Neural cell (in vitro differentiated cells): ENCODE results near the gene WIPI1. TPM values are rescaled to one million over a fixed set of nuclear protein-coding genes. Genes with fewer than 3 reads are reported as not detected.

Source experiments
- H2AFZ ChIP-seq: fragments of 200-600, 300-800 bp; sonication (generic), shearing (Covaris generic); 2 replicates; pipeline ENCODE4 v1.6.0; 2014; ENCODE audit warnings: low read depth, mild to moderate bottlenecking, antibody characterized with exemption, low read length, moderate library complexity
- H3F3A ChIP-seq: fragments of 200-600 bp; shearing (Covaris generic); 2 replicates; pipeline ENCODE4 v1.6.1; 2016; ENCODE audit warnings: mild to moderate bottlenecking, moderate library complexity, mixed read lengths, antibody characterized with exemption, low read length; ENCODE audit not compliant: insufficient read depth, poor library complexity, severe bottlenecking
- H3K27ac ChIP-seq: fragments of 200-600, 300-800 bp; sonication (generic), shearing (Covaris generic); 2 replicates; pipeline ENCODE4 v1.5.1; 2014; ENCODE audit warnings: mild to moderate bottlenecking, low read length, moderate library complexity
- H3K27me3 ChIP-seq: fragments of 300-800, 200-600 bp; sonication (generic), shearing (Covaris generic); 2 replicates; pipeline ENCODE4 v1.6.0; 2014; ENCODE audit warnings: mild to moderate bottlenecking, low read depth, low read length, moderate library complexity; ENCODE audit not compliant: insufficient read depth
- H3K36me3 ChIP-seq: fragments of 300-800, 200-600 bp; sonication (generic), shearing (Covaris generic); 2 replicates; pipeline ENCODE4 v1.5.1; 2014; ENCODE audit warnings: mild to moderate bottlenecking, antibody characterized with exemption, low read length, moderate library complexity; ENCODE audit not compliant: insufficient read depth
- H3K4me2 ChIP-seq: fragments of 300-800, 200-600 bp; sonication (generic), shearing (Covaris generic); 2 replicates; pipeline ENCODE4 v1.6.0; 2014; ENCODE audit warnings: mild to moderate bottlenecking, low read length
- H3K4me3 ChIP-seq: fragments of 300-800, 200-600 bp; sonication (generic), shearing (Covaris generic); 2 replicates; pipeline ENCODE4 v1.5.1; 2014; ENCODE audit warnings: mild to moderate bottlenecking, low read length, moderate library complexity
- H3K79me2 ChIP-seq: fragments of 200-600 bp; shearing (Covaris generic); replicated peaks from 2 replicates; pipeline ENCODE4 v1.6.0; 2014; ENCODE audit warnings: mild to moderate bottlenecking, low read length, moderate library complexity; ENCODE audit not compliant: insufficient read depth
- H3K9ac ChIP-seq: fragments of 300-800, 200-600 bp; sonication (generic), shearing (Covaris generic); 2 replicates; pipeline ENCODE4 v1.6.1; 2016; ENCODE audit warnings: mild to moderate bottlenecking, low read length, mixed read lengths
- H3K9me2 ChIP-seq: fragments of 200-600 bp; shearing (Covaris generic); 2 replicates; pipeline ENCODE4 v1.6.1; 2016; ENCODE audit warnings: mild to moderate bottlenecking, low read length, mixed read lengths; ENCODE audit not compliant: insufficient read depth
- H3K9me3 ChIP-seq: fragments of 200-600, 300-800 bp; sonication (generic), shearing (Covaris generic); 2 replicates; pipeline ENCODE4 v1.6.1; 2016; ENCODE audit warnings: mild to moderate bottlenecking, mixed run types, low read length, moderate library complexity, mixed read lengths
- H4K20me1 ChIP-seq: fragments of 200-600 bp; shearing (Covaris generic); 2 replicates; pipeline ENCODE4 v1.6.1; 2016; ENCODE audit warnings: mild to moderate bottlenecking, mixed run types; ENCODE audit not compliant: insufficient read depth
- CTCF ChIP-seq: fragments of 450-650 bp; IDR thresholded peaks from 2 replicates; pipeline ENCODE4 v1.5.1; 2014; ENCODE audit warnings: antibody characterized with exemption, mild to moderate bottlenecking, moderate library complexity; ENCODE audit not compliant: poor library complexity, severe bottlenecking
- EP300 ChIP-seq: fragments of 450-650 bp; conservative IDR thresholded peaks from 2 replicates; pipeline ENCODE4 v1.6.1; 2014; ENCODE audit warnings: antibody characterized with exemption, mild to moderate bottlenecking, moderate library complexity; ENCODE audit not compliant: poor library complexity, severe bottlenecking
- EZH2 ChIP-seq: fragments of 200-600, 300-800 bp; shearing (Covaris generic), sonication (generic); IDR thresholded peaks from 2 replicates; pipeline ENCODE4 v1.6.1; 2014; ENCODE audit warnings: antibody characterized with exemption, low read length, borderline replicate concordance, mild to moderate bottlenecking; ENCODE audit not compliant: insufficient read depth, poor library complexity, severe bottlenecking
- MXI1 ChIP-seq: fragments of 450-650 bp; conservative IDR thresholded peaks from 2 replicates; pipeline ENCODE4 v1.6.1; 2014; ENCODE audit warnings: antibody characterized with exemption, mild to moderate bottlenecking; ENCODE audit not compliant: poor library complexity, severe bottlenecking
- POLR2AphosphoS5 ChIP-seq: IDR thresholded peaks from 2 replicates; pipeline ENCODE4 v1.6.1; 2012
- RAD21 ChIP-seq: fragments of 450-650 bp; conservative IDR thresholded peaks from 2 replicates; pipeline ENCODE4 v1.6.1; 2014; ENCODE audit warnings: antibody characterized with exemption, mild to moderate bottlenecking, moderate library complexity
- SMC3 ChIP-seq: fragments of 450-650 bp; conservative IDR thresholded peaks from 2 replicates; pipeline ENCODE4 v1.6.1; 2014; ENCODE audit warnings: antibody characterized with exemption, mild to moderate bottlenecking, moderate library complexity; ENCODE audit not compliant: poor library complexity
- TAF1 ChIP-seq: IDR thresholded peaks from 2 replicates; pipeline ENCODE4 v1.6.1; 2012; ENCODE audit warnings: low read depth
- polyA plus RNA-seq: library from polyadenylated mRNA; depleted of rRNA; stranded (reverse); fragments of >200 nt; gene quantifications from 2 replicates; pipeline ENCODE4 v1.2.3, GENCODE V29; 2014
- TF ChIP-seq, protein P1 (sequence below): IDR thresholded peaks from 2 replicates; pipeline ENCODE4 v1.6.1; 2012; ENCODE audit warnings: borderline replicate concordance

Gene WIPI1
- polyA plus RNA-seq, 1 donor from 2014 or later, result 17.8 TPM

GRCh38 chr17:68462381-68463210 is 5.3 kb upstream of the WIPI1 start:
- no peaks in the 10 kb centered on the region for H3K9me2 ChIP-seq
- no peak overlapping the region for H3K27ac ChIP-seq
- H3K9me3 ChIP-seq, result no peaks in the 10 kb centered on the region
- no peaks in the 10 kb centered on the region for H3K36me3 ChIP-seq
- H3K4me2 ChIP-seq, result no peak overlapping the region
- H2AFZ ChIP-seq, result no peak overlapping the region
- no peaks in the 10 kb centered on the region for H3F3A ChIP-seq
- no peaks in the 10 kb centered on the region for H3K79me2 ChIP-seq
- H3K9ac ChIP-seq, result no peak overlapping the region
- peaks cover 6% of the 10 kb centered on the region for H3K27me3 ChIP-seq
- H4K20me1 ChIP-seq, result no peaks in the 10 kb centered on the region
- H3K4me3 ChIP-seq, result no peak overlapping the region
- TF ChIP-seq POLR2AphosphoS5 (no peak), EP300 (no peak), RAD21 (peak; percentile 92), CTCF (peak; percentile 92), SMC3 (peak; percentile 91), MXI1 (peak; percentile 18), EZH2 (no peak), TAF1 (no peak)
- TF ChIP-seq, protein P1, sequence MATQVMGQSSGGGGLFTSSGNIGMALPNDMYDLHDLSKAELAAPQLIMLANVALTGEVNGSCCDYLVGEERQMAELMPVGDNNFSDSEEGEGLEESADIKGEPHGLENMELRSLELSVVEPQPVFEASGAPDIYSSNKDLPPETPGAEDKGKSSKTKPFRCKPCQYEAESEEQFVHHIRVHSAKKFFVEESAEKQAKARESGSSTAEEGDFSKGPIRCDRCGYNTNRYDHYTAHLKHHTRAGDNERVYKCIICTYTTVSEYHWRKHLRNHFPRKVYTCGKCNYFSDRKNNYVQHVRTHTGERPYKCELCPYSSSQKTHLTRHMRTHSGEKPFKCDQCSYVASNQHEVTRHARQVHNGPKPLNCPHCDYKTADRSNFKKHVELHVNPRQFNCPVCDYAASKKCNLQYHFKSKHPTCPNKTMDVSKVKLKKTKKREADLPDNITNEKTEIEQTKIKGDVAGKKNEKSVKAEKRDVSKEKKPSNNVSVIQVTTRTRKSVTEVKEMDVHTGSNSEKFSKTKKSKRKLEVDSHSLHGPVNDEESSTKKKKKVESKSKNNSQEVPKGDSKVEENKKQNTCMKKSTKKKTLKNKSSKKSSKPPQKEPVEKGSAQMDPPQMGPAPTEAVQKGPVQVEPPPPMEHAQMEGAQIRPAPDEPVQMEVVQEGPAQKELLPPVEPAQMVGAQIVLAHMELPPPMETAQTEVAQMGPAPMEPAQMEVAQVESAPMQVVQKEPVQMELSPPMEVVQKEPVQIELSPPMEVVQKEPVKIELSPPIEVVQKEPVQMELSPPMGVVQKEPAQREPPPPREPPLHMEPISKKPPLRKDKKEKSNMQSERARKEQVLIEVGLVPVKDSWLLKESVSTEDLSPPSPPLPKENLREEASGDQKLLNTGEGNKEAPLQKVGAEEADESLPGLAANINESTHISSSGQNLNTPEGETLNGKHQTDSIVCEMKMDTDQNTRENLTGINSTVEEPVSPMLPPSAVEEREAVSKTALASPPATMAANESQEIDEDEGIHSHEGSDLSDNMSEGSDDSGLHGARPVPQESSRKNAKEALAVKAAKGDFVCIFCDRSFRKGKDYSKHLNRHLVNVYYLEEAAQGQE, result no peak

DNA sequence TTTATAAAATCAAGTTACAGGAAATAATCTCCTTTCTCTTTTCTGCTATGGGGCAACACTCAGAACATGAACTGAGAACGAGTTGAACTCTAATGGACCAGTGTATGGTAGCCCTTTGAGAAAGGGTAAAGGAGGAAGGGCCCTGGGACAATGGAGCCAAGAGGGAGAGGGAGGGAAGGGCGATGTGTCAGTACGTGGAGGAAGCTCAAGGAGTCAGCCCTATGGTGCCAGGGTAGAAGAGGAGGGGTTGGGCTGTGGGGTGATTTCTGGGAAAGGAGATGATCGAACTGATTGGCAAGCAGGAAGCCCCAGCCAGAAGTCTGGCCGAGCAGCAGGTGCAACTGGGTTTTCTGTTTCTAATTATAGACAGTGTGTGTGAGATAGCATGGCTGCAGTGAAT is 4.3 kb upstream of the WIPI1 start:
- Histone ChIP-seq H3F3A (no peaks in the 10 kb centered on the region), H3K9me2 (no peaks in the 10 kb centered on the region), H4K20me1 (no peaks in the 10 kb centered on the region), H3K9ac (no peak overlapping the region), H2AFZ (no peak overlapping the region), H3K79me2 (no peaks in the 10 kb centered on the region), H3K4me2 (no peak overlapping the region), H3K36me3 (no peaks in the 10 kb centered on the region), H3K4me3 (no peak overlapping the region), H3K27ac (no peak overlapping the region), H3K27me3 (peaks cover 10% of the 10 kb centered on the region), H3K9me3 (no peaks in the 10 kb centered on the region)
- TF ChIP-seq TAF1 (no peak), CTCF (no peak), EZH2 (no peak), EP300 (no peak), MXI1 (no peak), SMC3 (no peak), RAD21 (no peak), POLR2AphosphoS5 (no peak)
- TF ChIP-seq, protein P1, result no peak
